Loucy (cell line): ENCODE results near the gene ENPP1.
"Not testable (repeated sequence)": the region's sequence is repeated elsewhere in the genome, so short reads cannot be mapped to it uniquely, and the experiment has no call there.

Experiments
- H2AFZ ChIP-seq: fragments of 200-600 bp; sonication (generic); 2 replicates; pipeline ENCODE4 v1.6.0; 2016; ENCODE audit warnings: antibody characterized with exemption, mild to moderate bottlenecking, low read length, moderate library complexity
- H3F3A ChIP-seq: fragments of 200-600 bp; 2 replicates; pipeline ENCODE4 v1.6.0; 2016; ENCODE audit warnings: antibody characterized with exemption, low read depth, mild to moderate bottlenecking
- H3K27me3 ChIP-seq: fragments of 200-600 bp; sonication (generic); 2 replicates; pipeline ENCODE4 v1.6.1; 2014; ENCODE audit warnings: low read length, mild to moderate bottlenecking; ENCODE audit not compliant: insufficient read depth, poor library complexity, severe bottlenecking
- H3K36me3 ChIP-seq: fragments of 200-600 bp; sonication (generic); 2 replicates; pipeline ENCODE4 v1.6.1; 2016; ENCODE audit warnings: low read length; ENCODE audit not compliant: insufficient read depth
- H3K4me1 ChIP-seq: fragments of 200-600 bp; sonication (generic); 2 replicates; pipeline ENCODE4 v1.5.1; 2014; ENCODE audit warnings: low read length, mild to moderate bottlenecking; ENCODE audit not compliant: insufficient read depth, poor library complexity, severe bottlenecking
- H3K4me2 ChIP-seq: fragments of 200-600 bp; sonication (generic); 2 replicates; pipeline ENCODE4 v1.6.0; 2014; ENCODE audit warnings: antibody characterized with exemption, low read length, low read depth, mild to moderate bottlenecking; ENCODE audit not compliant: poor library complexity, severe bottlenecking
- H3K4me3 ChIP-seq: fragments of 200-600 bp; sonication (generic); 2 replicates; pipeline ENCODE4 v1.5.1; 2014; ENCODE audit warnings: low read length, mild to moderate bottlenecking, mixed read lengths; ENCODE audit not compliant: poor library complexity, severe bottlenecking
- H3K79me2 ChIP-seq: fragments of 200-600 bp; sonication (generic); 2 replicates; pipeline ENCODE4 v1.6.1; 2014; ENCODE audit warnings: low read length; ENCODE audit not compliant: insufficient read depth
- H3K9ac ChIP-seq: fragments of 200-600 bp; sonication (generic); 2 replicates; pipeline ENCODE4 v1.6.0; 2014; ENCODE audit warnings: mild to moderate bottlenecking, low read depth, low read length, moderate library complexity; ENCODE audit not compliant: poor library complexity, severe bottlenecking
- H3K9me2 ChIP-seq: fragments of 200-600 bp; sonication (generic); replicated peaks from 2 replicates; pipeline ENCODE4 v1.6.1; 2016; ENCODE audit warnings: low read depth, low read length, mixed read lengths
- H3K9me3 ChIP-seq: fragments of 200-600 bp; sonication (generic); 2 replicates; pipeline ENCODE4 v1.6.1; 2014; ENCODE audit warnings: mild to moderate bottlenecking, antibody characterized with exemption, low read length, low read depth; ENCODE audit not compliant: insufficient read depth
- H4K20me1 ChIP-seq: fragments of 200-600 bp; sonication (generic); 2 replicates; pipeline ENCODE4 v1.6.0; 2014; ENCODE audit warnings: antibody characterized with exemption, low read length, mild to moderate bottlenecking; ENCODE audit not compliant: insufficient read depth, poor library complexity, severe bottlenecking
- EZH2phosphoT487 ChIP-seq: fragments of 200-600 bp; IDR thresholded peaks from 2 replicates; pipeline ENCODE4 v1.6.1; 2018; ENCODE audit warnings: antibody characterized with exemption, mild to moderate bottlenecking, moderate library complexity, borderline replicate concordance
- TF ChIP-seq, protein P1 (sequence below): fragments of 200-600 bp; sonication (generic); conservative IDR thresholded peaks from 2 replicates; pipeline ENCODE4 v1.5.1; 2014; ENCODE audit warnings: mild to moderate bottlenecking, antibody characterized with exemption, low read length

The ENPP1 gene

DNA sequence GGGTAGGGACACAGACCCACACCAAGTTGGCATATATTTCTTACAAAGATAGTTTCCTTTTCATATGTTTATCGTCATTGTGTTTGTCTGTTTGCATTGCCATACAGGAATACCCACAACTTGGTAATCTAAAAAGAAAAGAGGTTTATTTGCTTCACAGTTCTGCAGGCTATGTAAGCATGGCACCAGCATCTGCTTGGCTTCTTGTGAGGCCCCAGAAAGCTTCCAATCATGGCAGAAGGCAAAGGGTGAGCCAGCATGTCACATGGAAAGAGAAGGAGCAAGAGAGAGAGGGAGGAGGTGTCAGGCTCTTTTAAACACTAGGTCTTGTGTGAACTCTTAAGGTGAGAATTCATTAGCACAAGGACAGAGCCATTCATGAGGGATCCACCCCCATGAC, 90.9 kb downstream of the ENPP1 start:
- no peak for TF ChIP-seq EZH2phosphoT487
- TF ChIP-seq, protein P1, sequence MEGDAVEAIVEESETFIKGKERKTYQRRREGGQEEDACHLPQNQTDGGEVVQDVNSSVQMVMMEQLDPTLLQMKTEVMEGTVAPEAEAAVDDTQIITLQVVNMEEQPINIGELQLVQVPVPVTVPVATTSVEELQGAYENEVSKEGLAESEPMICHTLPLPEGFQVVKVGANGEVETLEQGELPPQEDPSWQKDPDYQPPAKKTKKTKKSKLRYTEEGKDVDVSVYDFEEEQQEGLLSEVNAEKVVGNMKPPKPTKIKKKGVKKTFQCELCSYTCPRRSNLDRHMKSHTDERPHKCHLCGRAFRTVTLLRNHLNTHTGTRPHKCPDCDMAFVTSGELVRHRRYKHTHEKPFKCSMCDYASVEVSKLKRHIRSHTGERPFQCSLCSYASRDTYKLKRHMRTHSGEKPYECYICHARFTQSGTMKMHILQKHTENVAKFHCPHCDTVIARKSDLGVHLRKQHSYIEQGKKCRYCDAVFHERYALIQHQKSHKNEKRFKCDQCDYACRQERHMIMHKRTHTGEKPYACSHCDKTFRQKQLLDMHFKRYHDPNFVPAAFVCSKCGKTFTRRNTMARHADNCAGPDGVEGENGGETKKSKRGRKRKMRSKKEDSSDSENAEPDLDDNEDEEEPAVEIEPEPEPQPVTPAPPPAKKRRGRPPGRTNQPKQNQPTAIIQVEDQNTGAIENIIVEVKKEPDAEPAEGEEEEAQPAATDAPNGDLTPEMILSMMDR = no peak
- H3K4me2 ChIP-seq = no peak overlapping the region
- H3F3A ChIP-seq = no peaks in the 10 kb centered on the region
- no peak overlapping the region for H2AFZ ChIP-seq
- H4K20me1 ChIP-seq = no peaks in the 10 kb centered on the region
- H3K27me3 ChIP-seq = peaks cover 77% of the 10 kb centered on the region
- H3K9me2 ChIP-seq = no peaks in the 10 kb centered on the region
- no peaks in the 10 kb centered on the region for H3K4me1 ChIP-seq
- no peaks in the 10 kb centered on the region for H3K36me3 ChIP-seq
- no peak overlapping the region for H3K4me3 ChIP-seq
- no peak overlapping the region for H3K9ac ChIP-seq
- H3K9me3 ChIP-seq = 0 out of 2 replicates have a peak, but pooled peaks cover 5% of the 10 kb centered on the region
- H3K79me2 ChIP-seq = no peaks in the 10 kb centered on the region

DNA sequence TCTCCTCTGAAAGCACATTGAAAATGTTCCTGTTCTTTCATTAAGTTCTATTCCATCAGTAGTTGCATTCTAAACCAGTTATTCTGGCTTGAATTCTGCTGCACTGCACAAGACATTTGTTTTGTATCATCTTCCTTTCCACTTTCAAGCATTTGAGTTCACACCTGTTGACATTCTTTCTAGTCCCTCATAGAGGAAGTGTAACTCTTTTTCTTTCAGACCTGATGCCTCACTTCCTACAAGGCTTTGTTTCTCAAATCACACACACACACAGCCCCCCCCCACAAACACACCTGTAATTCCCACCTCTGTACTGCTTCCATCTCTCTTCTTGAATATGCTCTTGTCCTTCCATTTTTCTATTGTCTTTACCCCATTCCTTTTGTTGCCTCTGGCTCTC, 92.4 kb downstream of the ENPP1 start:
- Histone ChIP-seq H3K36me3 (no peaks in the 10 kb centered on the region), H2AFZ (no peak overlapping the region), H3K4me3 (no peak overlapping the region), H3K9me3 (0 out of 2 replicates have a peak, but pooled peaks cover 5% of the 10 kb centered on the region), H3K9ac (no peak overlapping the region), H3K4me2 (no peak overlapping the region), H3K4me1 (no peaks in the 10 kb centered on the region), H3F3A (no peaks in the 10 kb centered on the region), H3K79me2 (no peaks in the 10 kb centered on the region), H3K27me3 (peaks cover 72% of the 10 kb centered on the region), H4K20me1 (no peaks in the 10 kb centered on the region), H3K9me2 (no peaks in the 10 kb centered on the region)
- TF ChIP-seq EZH2phosphoT487 = no peak
- TF ChIP-seq, protein P1 = no peak

DNA sequence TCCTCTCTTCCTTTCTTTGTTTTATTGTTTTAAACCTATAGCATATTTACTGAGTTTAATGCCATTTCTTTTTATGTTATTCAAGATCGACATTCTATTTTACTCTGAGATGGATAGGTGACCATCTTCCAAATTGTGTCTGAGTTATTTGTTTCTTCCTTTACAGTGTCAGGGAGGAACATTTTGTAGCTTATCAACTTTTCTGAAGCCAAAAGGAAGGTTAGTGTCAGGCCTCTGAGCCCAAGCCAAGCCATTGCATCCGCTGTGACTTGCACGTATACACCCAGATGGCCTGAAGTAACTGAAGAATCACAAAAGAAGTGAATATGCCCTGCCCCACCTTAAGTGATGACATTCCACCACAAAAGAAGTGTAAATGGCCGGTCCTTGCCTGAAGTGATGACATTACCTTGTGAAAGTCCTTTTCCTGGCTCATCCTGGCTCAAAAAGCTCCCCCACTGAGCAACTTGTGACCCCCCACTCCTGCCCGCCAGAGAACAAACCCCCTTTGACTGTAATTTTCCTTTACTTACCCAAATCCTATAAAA, 93.6 kb downstream of the ENPP1 start:
- not testable (repeated sequence) for H3K4me3 ChIP-seq, H3K4me2 ChIP-seq, H3K9ac ChIP-seq

DNA sequence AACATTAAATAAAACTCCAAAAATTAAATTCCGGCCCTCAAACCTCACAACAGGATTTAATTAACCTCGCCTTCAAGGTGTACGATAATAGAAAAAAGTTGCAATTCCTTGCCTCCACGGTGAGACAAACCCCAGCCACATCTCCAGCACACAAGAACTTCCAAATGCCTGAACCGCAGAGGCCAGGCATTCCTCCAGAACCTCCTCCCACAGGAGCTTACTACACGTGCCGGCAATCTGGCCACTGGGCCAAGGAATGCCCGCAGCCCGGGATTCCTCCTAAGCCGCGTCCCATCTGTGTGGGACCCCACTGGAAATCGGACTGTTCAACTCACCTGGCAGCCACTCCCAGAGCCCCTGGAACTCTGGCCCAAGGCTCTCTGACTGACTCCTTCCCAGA, 95.9 kb downstream of the ENPP1 start:
- H3K4me3 ChIP-seq, H3K79me2 ChIP-seq, H2AFZ ChIP-seq, H3K36me3 ChIP-seq, H3K9ac ChIP-seq, H3K4me1 ChIP-seq, H4K20me1 ChIP-seq, H3K4me2 ChIP-seq, H3F3A ChIP-seq, H3K9me3 ChIP-seq, H3K9me2 ChIP-seq: not testable (repeated sequence)
- H3K27me3 ChIP-seq = peaks cover 66% of the 10 kb centered on the region

More for the DNA sequence above, 93.6 kb downstream of the ENPP1 start:
- H3K36me3 ChIP-seq, H3K4me1 ChIP-seq, H3K79me2 ChIP-seq, H3K9me3 ChIP-seq, H4K20me1 ChIP-seq, H3K9me2 ChIP-seq, H2AFZ ChIP-seq, H3F3A ChIP-seq: not testable (repeated sequence)
- peaks cover 67% of the 10 kb centered on the region for H3K27me3 ChIP-seq

DNA sequence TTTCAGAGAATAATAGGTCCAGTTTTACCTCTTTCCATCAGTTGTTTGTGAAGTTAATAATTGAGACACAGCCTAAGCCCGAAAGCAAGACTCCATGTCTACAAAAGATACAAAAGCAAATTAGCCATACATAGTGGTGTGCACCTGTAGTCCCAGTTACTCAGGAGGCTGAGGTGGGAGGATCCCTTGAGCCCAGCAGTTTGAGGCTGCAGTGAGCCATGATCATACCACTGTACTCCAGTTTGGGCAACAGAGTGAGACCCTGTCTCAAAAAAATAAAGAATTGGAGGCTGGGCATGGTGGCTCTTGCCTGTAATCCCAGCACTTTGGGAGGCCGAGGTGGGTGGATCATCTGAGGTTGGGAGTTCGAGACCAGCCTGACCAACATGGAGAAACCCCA, 101.0 kb downstream of the ENPP1 start:
- H3K9me3 ChIP-seq, H3K4me3 ChIP-seq, H4K20me1 ChIP-seq, H3K36me3 ChIP-seq, H3K4me1 ChIP-seq, H3K79me2 ChIP-seq, H3K9me2 ChIP-seq, H2AFZ ChIP-seq, H3F3A ChIP-seq, H3K4me2 ChIP-seq, H3K9ac ChIP-seq: not testable (repeated sequence)
- peaks cover 59% of the 10 kb centered on the region for H3K27me3 ChIP-seq
